Measurements from ENCODE around the gene TAF11L7. TPM values are rescaled to one million over a fixed set of nuclear protein-coding genes. Genes with fewer than 3 reads are reported as not detected.
"Not testable (repeated sequence)": the region's sequence is repeated elsewhere in the genome, so short reads cannot be mapped to it uniquely, and the experiment has no call there.

The TAF11L7 gene
- not detected for polyA plus RNA-seq
- long read RNA-seq, donor 1: 0 reads
- long read RNA-seq, donor 2: 0 reads
- long read RNA-seq, donor 3: 0 reads
- long read RNA-seq, donor 4: 0 reads
- long read RNA-seq, donor 5: 0 reads
- long read RNA-seq, donor 6: 0 reads
- long read RNA-seq, donor 7: 0 reads
- long read RNA-seq, donor 8: 0 reads
- long read RNA-seq, donor 9: 0 reads
- long read RNA-seq, donor 10: 0 reads

GRCh38 chr5:17585658-17586057 is at the start of gene TAF11L7:
TAF11L7 (minus strand) TSS chr5:17585758.
- not testable (repeated sequence) for H3K27me3 ChIP-seq (ENCODE audit: control insufficient read depth in 3 of 3, insufficient read depth in 3 of 3, low read length in 3 of 3); H3K27ac ChIP-seq (ENCODE audit: low read depth in 1 of 3, low read length in 2 of 3); H3K4me3 ChIP-seq (ENCODE audit: low read depth in 1 of 3, low read length in 3 of 3); DNase-seq; H3K36me3 ChIP-seq (ENCODE audit: control insufficient read depth in 3 of 3, insufficient read depth in 2 of 3, low read depth in 1 of 3, low read length in 3 of 3); H3K9me3 ChIP-seq (ENCODE audit: control insufficient read depth in 2 of 2, insufficient read depth in 1 of 2, low read depth in 1 of 2, low read length in 1 of 2); FAIRE-seq; H3K4me1 ChIP-seq (ENCODE audit: control insufficient read depth in 3 of 3, insufficient read depth in 2 of 3, low read depth in 1 of 3, low read length in 2 of 3)
- no CpG with 5 or more reads among the region's 16 CpGs for WGBS, 3 donors

- H3K27me3 ChIP-seq (ENCODE audit: control insufficient read depth in 3 of 3, insufficient read depth in 3 of 3, low read length in 3 of 3): no peaks in the 10 kb centered on the region
- no peaks in the 10 kb centered on the region for H3K4me1 ChIP-seq (ENCODE audit: control insufficient read depth in 3 of 3, insufficient read depth in 2 of 3, low read depth in 1 of 3, low read length in 2 of 3)
- H3K27ac ChIP-seq (ENCODE audit: low read depth in 1 of 3, low read length in 2 of 3): no peak within 1 kb of the TSS
- H3K9me3 ChIP-seq (ENCODE audit: control insufficient read depth in 2 of 2, insufficient read depth in 1 of 2, low read depth in 1 of 2, low read length in 1 of 2): peaks cover 0 to 8% of the 10 kb centered on the region in 2 donors
- WGBS, 3 donors: 77 to 86% (median 85%) methylated on average over 5 of the region's 5 CpGs
- H3K36me3 ChIP-seq (ENCODE audit: control insufficient read depth in 3 of 3, insufficient read depth in 2 of 3, low read depth in 1 of 3, low read length in 3 of 3): no peaks in the 10 kb centered on the region
- DNase-seq: no peak
- H3K4me3 ChIP-seq (ENCODE audit: low read depth in 1 of 3, low read length in 3 of 3): no peak within 1 kb of the TSS
- FAIRE-seq: no peak
Observed at GRCh38 chr5:17634160-17634559, 48.6 kb upstream of the TAF11L7 start, which contains the start of gene TAF11L14. TAF11L14 (plus strand) TSS chr5:17634460.

- H3K27me3 ChIP-seq (ENCODE audit: control insufficient read depth in 3 of 3, insufficient read depth in 3 of 3, low read length in 3 of 3); FAIRE-seq; H3K9me3 ChIP-seq (ENCODE audit: control insufficient read depth in 2 of 2, insufficient read depth in 1 of 2, low read depth in 1 of 2, low read length in 1 of 2); H3K27ac ChIP-seq (ENCODE audit: low read depth in 1 of 3, low read length in 2 of 3); H3K36me3 ChIP-seq (ENCODE audit: control insufficient read depth in 3 of 3, insufficient read depth in 2 of 3, low read depth in 1 of 3, low read length in 3 of 3); DNase-seq; H3K4me1 ChIP-seq (ENCODE audit: control insufficient read depth in 3 of 3, insufficient read depth in 2 of 3, low read depth in 1 of 3, low read length in 2 of 3); H3K4me3 ChIP-seq (ENCODE audit: low read depth in 1 of 3, low read length in 3 of 3): not testable (repeated sequence)
- WGBS, 3 donors: 65 to 83% (median 77%) methylated on average over 4 to 9 of the region's 12 CpGs
Observed at GRCh38 chr5:17631788-17632187, 46.2 kb upstream of the TAF11L7 start, which contains the start of gene TAF11L13. TAF11L13 (plus strand) TSS chr5:17632088.

GRCh38 chr5:17625686-17626085 is 40.1 kb upstream of the TAF11L7 start:
- H3K36me3 ChIP-seq (ENCODE audit: control insufficient read depth in 3 of 3, insufficient read depth in 2 of 3, low read depth in 1 of 3, low read length in 3 of 3): no peaks in the 10 kb centered on the region
- DNase-seq (no peak), FAIRE-seq (no peak)
- WGBS, 3 donors: 82 to 92% (median 90%) methylated on average over 11 of the region's 11 CpGs
- no peaks in the 10 kb centered on the region for H3K27me3 ChIP-seq (ENCODE audit: control insufficient read depth in 3 of 3, insufficient read depth in 3 of 3, low read length in 3 of 3)
- H3K27ac ChIP-seq (ENCODE audit: low read depth in 1 of 3, low read length in 2 of 3): no peak overlapping the region
- H3K9me3 ChIP-seq (ENCODE audit: control insufficient read depth in 2 of 2, insufficient read depth in 1 of 2, low read depth in 1 of 2, low read length in 1 of 2): peaks cover 0 to 3% of the 10 kb centered on the region in 2 donors
- H3K4me3 ChIP-seq (ENCODE audit: low read depth in 1 of 3, low read length in 3 of 3): no peak overlapping the region
- H3K4me1 ChIP-seq (ENCODE audit: control insufficient read depth in 3 of 3, insufficient read depth in 2 of 3, low read depth in 1 of 3, low read length in 2 of 3): no peaks in the 10 kb centered on the region

- WGBS, 3 donors: 81 to 86% (median 86%) methylated on average over 15 to 17 of the region's 17 CpGs
Observed at GRCh38 chr5:17620627-17621026, 35.1 kb upstream of the TAF11L7 start.

GRCh38 chr5:17619354-17619753 is 33.8 kb upstream of the TAF11L7 start:
- no peak overlapping the region for H3K4me3 ChIP-seq (ENCODE audit: low read depth in 1 of 3, low read length in 3 of 3)
- no peak overlapping the region for H3K27ac ChIP-seq (ENCODE audit: low read depth in 1 of 3, low read length in 2 of 3)
- 83 to 100% (median 89%) methylated on average over 1 to 3 of the region's 3 CpGs for WGBS, 3 donors
- FAIRE-seq (no peak), DNase-seq (no peak)
- H3K9me3 ChIP-seq (ENCODE audit: control insufficient read depth in 2 of 2, insufficient read depth in 1 of 2, low read depth in 1 of 2, low read length in 1 of 2): peaks cover 0 to 14% of the 10 kb centered on the region in 2 donors
- no peaks in the 10 kb centered on the region for H3K36me3 ChIP-seq (ENCODE audit: control insufficient read depth in 3 of 3, insufficient read depth in 2 of 3, low read depth in 1 of 3, low read length in 3 of 3)
- no peaks in the 10 kb centered on the region for H3K4me1 ChIP-seq (ENCODE audit: control insufficient read depth in 3 of 3, insufficient read depth in 2 of 3, low read depth in 1 of 3, low read length in 2 of 3)
- H3K27me3 ChIP-seq (ENCODE audit: control insufficient read depth in 3 of 3, insufficient read depth in 3 of 3, low read length in 3 of 3): no peaks in the 10 kb centered on the region

More at GRCh38 chr5:17620627-17621026, 35.1 kb upstream of the TAF11L7 start:
- no peak for DNase-seq
- Histone ChIP-seq H3K27ac (ENCODE audit: low read depth in 1 of 3, low read length in 2 of 3) (no peak overlapping the region), H3K4me3 (ENCODE audit: low read depth in 1 of 3, low read length in 3 of 3) (no peak overlapping the region), H3K4me1 (ENCODE audit: control insufficient read depth in 3 of 3, insufficient read depth in 2 of 3, low read depth in 1 of 3, low read length in 2 of 3) (no peaks in the 10 kb centered on the region), H3K36me3 (ENCODE audit: control insufficient read depth in 3 of 3, insufficient read depth in 2 of 3, low read depth in 1 of 3, low read length in 3 of 3) (no peaks in the 10 kb centered on the region), H3K27me3 (ENCODE audit: control insufficient read depth in 3 of 3, insufficient read depth in 3 of 3, low read length in 3 of 3) (no peaks in the 10 kb centered on the region), H3K9me3 (ENCODE audit: control insufficient read depth in 2 of 2, insufficient read depth in 1 of 2, low read depth in 1 of 2, low read length in 1 of 2) (peaks cover 0 to 10% of the 10 kb centered on the region in 2 donors)
- FAIRE-seq: no peak

GRCh38 chr5:17614872-17615605 is 29.5 kb upstream of the TAF11L7 start:
- DNase-seq (no peak), FAIRE-seq (no peak)
- Histone ChIP-seq H3K27ac (ENCODE audit: low read depth in 1 of 3, low read length in 2 of 3) (no peak overlapping the region), H3K27me3 (ENCODE audit: control insufficient read depth in 3 of 3, insufficient read depth in 3 of 3, low read length in 3 of 3) (no peaks in the 10 kb centered on the region), H3K4me1 (ENCODE audit: control insufficient read depth in 3 of 3, insufficient read depth in 2 of 3, low read depth in 1 of 3, low read length in 2 of 3) (no peaks in the 10 kb centered on the region), H3K9me3 (ENCODE audit: control insufficient read depth in 2 of 2, insufficient read depth in 1 of 2, low read depth in 1 of 2, low read length in 1 of 2) (peaks cover 0 to 10% of the 10 kb centered on the region in 2 donors), H3K36me3 (ENCODE audit: control insufficient read depth in 3 of 3, insufficient read depth in 2 of 3, low read depth in 1 of 3, low read length in 3 of 3) (no peaks in the 10 kb centered on the region), H3K4me3 (ENCODE audit: low read depth in 1 of 3, low read length in 3 of 3) (no peak overlapping the region)
- WGBS, 3 donors: 86 to 87% (median 87%) methylated on average over 17 of the region's 17 CpGs

GRCh38 chr5:17610092-17610491 is 24.5 kb upstream of the TAF11L7 start, which contains the start of gene TAF11L12:
TAF11L12 (plus strand) TSS chr5:17610392.
- 46 to 68% (median 63%) methylated on average over 2 of the region's 2 CpGs for WGBS, 3 donors
- not testable (repeated sequence) for H3K36me3 ChIP-seq (ENCODE audit: control insufficient read depth in 3 of 3, insufficient read depth in 2 of 3, low read depth in 1 of 3, low read length in 3 of 3); H3K9me3 ChIP-seq (ENCODE audit: control insufficient read depth in 2 of 2, insufficient read depth in 1 of 2, low read depth in 1 of 2, low read length in 1 of 2); H3K27me3 ChIP-seq (ENCODE audit: control insufficient read depth in 3 of 3, insufficient read depth in 3 of 3, low read length in 3 of 3); H3K4me3 ChIP-seq (ENCODE audit: low read depth in 1 of 3, low read length in 3 of 3); H3K4me1 ChIP-seq (ENCODE audit: control insufficient read depth in 3 of 3, insufficient read depth in 2 of 3, low read depth in 1 of 3, low read length in 2 of 3); DNase-seq; FAIRE-seq; H3K27ac ChIP-seq (ENCODE audit: low read depth in 1 of 3, low read length in 2 of 3)

Measured in small intestine (tissue), 16 donors.